Effector CD8-positive, alpha-beta T cell (primary cell): ENCODE results near the gene TPSB2.
"Not testable (repeated sequence)": the region's sequence is repeated elsewhere in the genome, so short reads cannot be mapped to it uniquely, and the experiment has no call there.

Experiments used
- DNase-seq: peaks from one replicate; lab custom pipeline; 2025; lab: John Stamatoyannopoulos, UW
- total RNA-seq, 4 experiments: gene quantifications; one replicate each; lab custom pipeline; 2026; lab: John Stamatoyannopoulos, UW

TPSB2 gene
- 0 reads per million in 4 experiments for total RNA-seq

DNA sequence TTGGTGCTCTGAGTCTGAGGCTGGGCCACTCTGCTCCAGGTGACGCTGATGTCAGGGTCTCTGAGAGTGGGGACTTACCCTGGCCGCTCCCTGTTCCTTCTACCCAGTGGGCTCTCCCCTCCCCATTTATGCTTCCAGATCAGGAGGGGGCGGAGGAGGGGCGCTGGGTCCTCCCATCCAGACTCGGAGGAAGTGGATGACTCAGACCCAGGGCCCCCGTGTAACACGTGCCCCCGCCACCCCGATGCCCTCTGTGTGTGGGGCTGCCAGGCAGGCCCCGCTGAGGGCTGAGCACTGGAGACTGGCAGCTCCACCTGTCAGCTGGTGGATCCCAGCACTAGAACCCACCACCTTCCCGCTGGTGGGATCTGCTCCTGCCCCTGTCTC lies at the start of gene TPSB2:
Gene TPSB2, minus strand, starts transcription at position 101 of the 387 bp plus-strand sequence. CDS start 233 bp downstream, outside the sequence.
- DNase-seq, result not testable (repeated sequence)

DNA sequence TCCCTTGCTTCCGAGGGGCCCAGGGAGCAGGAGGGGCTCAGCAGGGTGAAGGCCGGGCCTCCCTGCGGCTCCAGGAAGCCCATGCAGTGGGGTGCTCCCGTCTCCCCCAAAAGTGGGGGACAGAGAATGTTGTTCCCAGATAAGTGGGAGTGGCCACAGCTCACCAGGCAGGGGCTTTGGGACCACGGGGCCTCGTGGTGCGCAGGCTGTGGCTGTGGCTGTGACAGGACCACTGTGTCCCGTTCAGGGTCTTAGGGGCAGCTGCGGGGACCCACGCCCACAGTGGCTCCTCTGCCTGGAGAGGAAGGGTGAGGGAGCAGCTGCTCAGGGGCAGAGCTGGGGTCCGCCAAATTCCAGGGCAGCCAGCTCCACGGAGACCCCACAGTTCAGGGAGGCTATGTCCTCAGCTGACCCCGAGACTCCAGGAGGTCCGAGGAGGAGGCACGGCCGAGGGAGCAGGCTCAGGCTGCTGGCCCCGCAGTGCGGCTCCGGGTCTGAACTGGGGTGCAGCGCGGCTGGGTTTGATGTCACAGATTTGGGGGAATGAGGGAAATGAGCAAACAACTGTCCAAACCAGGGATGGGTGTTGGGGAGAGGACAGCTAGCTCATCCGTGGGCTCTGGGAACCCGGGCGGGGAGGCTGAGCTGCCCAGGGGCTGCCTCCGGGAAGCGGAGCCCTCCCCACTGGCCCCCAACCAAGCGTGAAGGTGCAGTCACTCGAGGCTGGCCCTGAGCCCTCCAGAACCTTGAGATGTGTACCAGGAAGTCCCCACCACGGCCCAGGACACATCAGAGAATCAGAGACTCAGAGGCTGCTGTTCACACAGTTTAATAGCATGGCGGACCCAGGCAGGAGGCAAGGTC lies 49.3 kb upstream of the TPSB2 start:
- DNase-seq, result no peak

DNA sequence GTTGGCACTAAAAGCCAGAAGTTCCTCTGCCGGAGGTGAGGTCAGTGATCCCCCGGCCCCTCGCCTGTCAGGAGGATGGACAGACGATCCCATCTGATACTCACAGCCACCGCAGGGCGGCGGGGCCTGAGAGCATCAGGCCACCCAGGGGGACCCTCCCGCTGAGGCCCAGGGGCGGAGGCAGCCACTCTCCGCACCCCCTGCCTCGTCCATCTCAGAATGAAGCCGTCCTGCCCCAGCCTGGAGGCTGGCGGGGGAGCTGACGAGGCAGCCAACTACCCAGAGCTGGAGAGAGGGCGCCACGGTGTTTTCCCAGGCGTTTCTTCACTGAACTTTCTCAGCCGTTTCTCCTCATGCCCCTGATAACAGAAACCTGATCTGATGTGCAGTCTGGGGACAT lies 48.5 kb upstream of the TPSB2 start:
- DNase-seq, result no peak

DNA sequence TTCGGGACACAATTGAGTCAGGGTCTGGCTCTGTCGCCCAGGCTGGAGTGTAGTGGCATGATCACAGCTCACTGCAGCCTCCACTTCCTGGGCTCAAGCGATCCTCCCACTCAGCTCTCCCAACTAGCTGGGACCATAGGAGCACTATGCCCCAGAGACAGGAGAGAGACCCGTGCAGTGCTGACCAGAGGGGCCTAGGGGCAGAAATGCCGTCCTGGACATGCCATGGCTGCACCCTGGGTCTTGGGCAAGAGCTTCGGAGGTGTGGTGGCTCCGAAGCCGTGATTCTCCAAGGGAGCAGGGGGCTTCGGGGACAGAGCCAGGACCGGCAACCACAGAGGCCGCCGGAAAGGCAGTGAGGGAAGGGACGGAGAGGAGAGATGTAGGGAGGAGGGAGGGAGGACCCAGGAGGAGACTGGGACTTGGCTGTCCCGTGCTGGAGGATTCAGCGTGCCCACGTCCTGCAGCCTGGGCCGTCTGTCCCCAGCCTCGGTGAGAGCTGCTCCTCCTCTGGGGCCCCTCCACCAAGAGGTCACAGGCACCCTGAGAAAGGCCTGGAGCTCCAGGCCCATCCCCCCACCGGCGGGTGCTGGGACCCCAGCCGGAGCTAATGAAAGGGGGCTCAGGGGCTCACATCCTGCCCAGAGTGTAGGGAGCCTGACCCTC lies 47.8 kb upstream of the TPSB2 start:
- no peak for DNase-seq

DNA sequence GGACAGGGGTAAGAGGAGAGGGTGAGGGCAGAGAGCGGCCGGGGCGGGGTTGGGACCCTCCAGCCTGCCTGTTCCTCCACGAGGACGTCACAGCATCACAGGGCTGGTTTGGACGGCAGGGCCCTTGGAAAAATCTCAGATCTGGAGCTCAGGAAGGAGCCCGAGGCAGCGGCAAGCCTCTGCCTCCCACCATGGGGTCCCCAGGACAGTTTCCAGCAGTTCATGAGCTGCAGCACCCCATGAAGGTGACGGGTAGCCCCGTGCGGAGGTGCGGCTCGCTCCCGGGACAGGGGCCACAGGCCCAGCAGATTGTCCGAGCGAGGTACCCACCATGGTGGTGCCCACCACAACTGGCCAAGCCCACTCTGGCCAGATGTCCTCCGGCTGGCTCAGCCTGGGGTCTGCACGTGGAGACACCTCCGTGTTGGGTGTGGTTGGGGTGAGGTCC lies 47.2 kb upstream of the TPSB2 start:
- DNase-seq, result no peak

DNA sequence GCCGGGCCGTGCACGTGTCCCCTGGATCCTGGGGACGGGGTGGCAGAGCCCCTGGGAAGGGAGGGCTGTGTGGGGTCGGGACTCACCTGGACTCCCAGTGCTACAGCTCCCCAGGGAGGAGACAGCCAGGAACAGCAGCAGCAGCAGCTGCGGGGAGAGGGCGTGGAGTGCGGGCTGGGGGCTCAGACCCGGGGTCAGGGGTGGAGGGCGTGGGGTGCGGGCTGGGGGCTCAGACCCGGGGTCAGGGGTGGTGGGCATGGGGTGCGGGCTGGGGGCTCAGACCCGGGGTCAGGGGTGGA lies 46.5 kb upstream of the TPSB2 start:
- no peak for DNase-seq

DNA sequence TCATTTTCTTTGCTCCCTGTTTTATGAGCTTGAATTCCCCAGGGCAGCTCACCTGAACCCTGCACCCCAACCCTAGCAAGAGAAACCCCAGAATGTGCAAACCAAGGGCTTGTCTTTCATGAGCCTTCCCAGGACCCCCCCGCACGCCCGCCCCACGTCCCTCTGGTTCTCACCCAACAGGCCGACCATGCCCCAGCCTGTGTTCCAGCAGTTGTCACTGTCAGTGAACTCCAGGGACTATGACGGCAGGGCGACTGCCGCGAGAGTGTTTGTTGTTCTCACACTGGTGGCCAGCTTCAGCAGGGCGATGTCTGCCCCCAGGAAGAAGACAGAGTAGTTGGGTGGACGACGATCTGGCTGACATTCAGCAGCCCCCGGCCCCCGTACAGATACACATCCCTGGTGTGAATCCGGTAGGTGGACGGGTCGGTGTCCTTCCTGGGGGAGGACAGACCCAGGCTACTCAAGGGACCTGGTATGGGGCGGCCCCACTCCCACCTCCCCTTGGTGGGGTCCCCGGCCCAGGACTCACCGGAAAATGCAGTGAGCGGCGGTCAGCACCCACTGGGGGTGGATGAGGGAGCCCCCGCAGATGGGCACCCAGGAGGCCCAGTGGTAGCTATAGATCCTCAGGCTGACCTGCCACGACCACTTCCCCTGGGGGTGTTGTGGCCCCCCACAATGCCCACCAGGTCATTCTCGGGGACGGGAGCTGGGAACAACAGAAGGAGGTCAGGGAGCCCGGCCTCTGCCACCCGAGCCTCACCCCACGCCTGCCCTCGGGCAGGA lies 46.0 kb upstream of the TPSB2 start:
- DNase-seq, result no peak

DNA sequence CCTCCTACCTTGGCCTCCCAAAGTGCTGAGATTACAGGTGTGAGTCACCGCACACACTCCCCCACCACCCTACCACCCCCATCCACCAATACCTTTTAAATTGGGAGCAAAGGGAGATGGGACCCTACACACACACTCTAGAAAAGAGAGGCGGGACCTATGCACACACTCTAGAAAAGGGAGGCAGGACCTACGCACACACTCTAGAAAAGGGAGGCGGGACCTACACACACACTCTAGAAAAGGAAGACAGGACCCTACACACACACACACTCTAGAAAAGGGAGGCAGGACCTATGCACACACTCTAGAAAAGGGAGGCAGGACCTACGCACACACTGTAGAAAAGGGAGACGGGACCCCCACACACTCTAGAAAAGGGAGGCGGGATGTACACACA lies 44.8 kb upstream of the TPSB2 start:
- DNase-seq, result no peak

DNA sequence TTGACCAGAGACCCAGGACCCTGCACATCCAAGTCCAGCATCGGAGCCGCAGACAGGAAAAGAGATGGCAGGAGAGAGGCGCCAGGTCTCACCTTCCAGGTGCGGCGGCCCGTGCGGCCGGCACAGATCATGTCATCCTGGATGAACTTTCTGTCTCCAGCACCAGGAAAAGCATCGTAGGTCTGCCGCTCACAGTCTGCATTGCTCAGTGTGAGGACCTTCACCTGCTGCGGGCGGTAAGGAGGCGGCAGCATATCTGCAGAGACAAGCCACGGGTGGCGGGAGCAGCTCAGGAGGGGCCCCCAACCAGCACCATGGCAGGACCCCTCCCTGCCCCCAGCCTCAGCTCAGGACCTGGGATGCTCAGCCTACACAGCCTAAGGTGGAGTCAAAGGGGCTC lies 43.8 kb upstream of the TPSB2 start:
- DNase-seq, result no peak

DNA sequence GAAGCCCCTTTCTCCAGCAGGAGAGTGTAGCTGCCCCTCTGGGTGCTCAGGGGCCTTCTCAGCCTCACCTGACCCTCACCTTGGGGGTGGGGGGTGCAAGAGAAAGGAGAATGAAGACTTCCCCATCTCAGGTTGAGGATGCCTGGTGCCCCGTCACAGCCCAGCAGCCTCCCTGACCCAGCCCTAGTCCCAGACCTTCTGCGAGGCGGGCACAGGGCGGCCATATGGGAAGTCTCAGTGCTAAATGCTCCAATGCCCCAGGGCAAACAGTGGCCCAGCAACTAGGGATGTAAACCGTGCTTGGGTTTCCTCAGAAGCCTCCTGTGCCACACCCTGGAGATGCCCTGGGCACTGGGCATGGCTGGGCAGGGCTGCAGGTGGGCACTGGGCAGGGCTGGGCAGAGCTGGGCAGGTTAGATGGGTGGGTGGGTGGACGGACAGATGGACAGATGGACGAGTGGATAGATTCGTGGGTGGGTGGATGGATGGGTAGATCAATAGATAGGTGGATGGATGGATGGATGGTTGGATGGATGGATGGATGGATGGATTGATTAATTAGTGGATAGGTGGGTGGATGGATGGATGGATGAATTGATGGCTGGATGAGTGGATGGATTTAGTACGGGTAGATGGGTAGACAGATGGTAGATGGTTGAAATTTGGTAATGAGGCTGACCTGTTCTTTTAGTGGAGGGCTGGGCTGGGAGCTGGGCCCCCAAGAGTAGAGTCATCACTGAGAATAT lies 42.6 kb upstream of the TPSB2 start:
- no peak for DNase-seq

DNA sequence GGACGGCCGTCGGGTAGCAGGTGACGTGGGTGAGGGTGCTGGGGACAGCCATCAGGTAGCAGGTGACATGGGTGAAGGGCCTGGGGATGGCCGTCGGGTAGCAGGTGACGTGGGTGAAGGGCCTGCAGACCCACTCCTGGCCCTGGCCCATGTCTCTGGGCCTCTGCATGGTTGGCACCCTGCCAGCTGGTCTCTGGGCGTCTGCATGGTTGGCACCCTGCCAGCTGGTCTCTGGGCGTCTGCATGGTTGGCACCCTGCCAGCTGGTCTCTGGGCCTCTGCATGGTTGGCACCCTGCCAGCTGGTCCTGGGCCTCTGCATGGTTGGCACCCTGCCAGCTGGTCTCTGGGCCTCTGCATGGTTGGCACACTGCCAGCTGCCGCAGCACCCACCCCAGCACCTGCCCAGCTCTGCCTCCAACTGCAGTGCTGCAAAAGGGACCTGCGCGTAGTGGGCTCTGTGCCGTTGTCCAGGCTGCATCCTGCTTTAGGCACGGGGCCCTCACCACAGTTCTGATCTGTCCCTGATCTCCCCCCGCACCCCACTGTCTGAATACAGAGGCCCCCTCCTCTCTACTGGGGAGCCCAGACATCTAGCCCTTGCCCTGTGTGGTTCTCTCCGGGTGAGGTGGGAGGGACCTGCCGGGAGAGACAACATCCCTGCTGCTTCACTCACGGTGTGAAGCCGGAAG lies 41.9 kb upstream of the TPSB2 start:
- peak; percentile 14 for DNase-seq

DNA sequence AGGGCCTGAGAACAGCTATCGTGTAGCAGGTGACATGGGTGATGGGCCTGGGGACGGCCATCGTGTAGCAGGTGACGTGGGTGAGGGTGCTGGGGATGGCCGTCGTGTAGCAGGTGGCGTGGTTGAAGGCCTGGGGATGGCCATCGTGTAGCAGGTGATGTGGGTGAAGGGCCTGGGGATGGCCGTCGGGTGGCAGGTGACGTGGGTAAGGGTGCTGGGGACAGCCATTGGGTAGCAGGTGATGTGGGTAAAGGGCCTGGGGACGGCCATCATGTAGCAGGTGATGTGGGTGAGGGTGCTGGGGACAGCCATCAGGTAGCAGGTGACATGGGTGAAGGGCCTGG lies 41.4 kb upstream of the TPSB2 start:
- no peak for DNase-seq

DNA sequence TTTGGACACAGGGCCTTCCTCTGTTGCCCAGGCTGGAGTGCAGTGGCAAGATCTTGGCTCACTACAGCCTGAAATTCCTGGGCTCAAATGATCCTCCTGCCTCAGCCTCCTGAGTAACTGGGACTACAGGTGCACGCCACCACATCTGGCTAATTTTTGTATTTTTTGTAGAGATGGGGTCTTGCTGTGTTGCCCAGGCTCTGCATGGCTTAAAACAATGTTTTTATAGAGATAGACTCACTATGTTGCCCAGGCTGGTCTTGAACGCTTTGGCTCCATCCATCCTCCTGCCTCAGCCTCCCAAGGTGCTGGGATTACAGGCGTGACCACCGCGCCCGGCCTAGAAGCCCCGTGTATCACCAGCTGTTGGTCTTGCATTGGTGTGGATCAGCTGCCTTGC lies 39.4 kb upstream of the TPSB2 start:
- not testable (repeated sequence) for DNase-seq

DNA sequence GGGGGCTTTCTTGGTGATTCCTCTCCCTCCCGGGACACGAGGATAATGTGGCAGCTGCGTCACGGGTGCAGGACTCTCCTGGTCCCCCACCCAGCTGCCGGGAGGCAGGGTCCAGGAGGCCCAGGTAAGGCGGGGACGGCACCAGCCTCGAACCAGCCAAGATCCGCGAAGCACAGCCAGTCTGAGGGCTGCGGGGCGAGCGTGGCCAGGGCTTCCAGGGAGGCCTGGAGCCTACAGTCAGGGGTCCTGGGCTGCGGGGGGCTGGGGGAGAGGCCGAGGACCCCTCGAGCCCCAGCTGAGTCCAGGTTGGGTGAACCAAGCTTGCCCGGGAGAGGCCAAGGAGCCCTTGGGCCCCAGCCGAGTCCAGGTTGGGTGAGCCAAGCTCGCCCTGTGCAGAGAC lies 35.8 kb upstream of the TPSB2 start:
- no peak for DNase-seq

DNA sequence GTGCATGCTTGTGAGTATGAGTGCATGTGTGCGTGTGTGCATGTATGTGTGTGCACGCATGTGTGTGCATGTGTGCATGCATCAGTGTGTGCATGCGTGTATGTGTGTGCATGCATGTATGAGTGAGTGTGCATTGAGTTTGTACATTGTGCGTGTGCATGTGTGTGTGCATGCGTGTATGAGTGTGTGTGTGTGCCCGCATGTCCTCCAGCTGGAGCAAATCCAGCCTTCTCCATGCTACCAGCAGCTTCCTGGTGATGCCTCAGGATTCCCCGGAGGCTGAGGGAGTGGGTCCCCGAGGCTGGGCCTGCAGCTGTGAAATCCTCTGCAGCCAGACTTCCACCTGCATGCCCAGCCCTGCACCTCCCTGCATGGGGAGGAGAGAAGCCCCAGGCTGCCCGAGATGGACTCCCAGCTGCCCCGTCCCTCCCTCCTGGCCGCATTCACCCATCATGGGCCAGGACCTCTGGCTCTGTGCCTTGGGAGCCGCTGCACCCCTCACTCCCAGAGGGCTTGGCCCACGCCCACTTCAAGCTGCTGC lies 35.2 kb upstream of the TPSB2 start:
- no peak for DNase-seq

DNA sequence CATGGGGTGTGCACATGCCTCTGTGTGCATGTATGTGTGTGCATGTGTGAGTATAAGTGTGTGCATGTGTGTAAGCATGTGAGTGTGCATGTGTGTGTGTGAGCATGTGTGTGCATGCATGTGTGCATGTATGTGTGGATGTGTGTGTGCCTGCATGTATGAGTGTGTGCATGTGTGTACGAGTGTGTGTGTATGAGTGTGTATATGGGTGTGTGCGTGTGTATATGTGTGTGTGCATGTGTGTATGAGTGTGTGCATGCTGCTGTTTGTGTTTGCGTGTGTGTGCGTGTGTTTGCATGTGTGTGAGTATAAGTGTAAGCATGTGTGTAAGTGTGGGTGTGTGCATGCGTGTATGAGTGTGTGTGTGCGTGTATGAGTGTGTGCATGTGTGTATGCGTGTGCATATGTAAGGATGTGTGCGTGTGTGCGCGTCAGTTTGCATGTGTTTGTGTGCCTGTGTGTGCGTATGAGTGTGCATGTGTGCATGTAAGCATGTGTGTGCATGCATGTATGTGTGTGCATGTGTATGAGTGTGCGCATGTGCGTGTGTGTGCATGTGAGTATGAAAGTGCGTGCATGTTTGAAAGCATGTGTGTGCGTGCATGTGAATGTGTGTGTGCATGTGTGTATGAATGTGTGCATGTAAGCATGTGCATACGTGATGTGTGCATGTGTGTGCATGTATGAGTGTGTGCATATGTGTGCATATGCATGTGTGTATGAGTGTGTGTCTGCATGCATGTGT lies 34.5 kb upstream of the TPSB2 start:
- no peak for DNase-seq

DNA sequence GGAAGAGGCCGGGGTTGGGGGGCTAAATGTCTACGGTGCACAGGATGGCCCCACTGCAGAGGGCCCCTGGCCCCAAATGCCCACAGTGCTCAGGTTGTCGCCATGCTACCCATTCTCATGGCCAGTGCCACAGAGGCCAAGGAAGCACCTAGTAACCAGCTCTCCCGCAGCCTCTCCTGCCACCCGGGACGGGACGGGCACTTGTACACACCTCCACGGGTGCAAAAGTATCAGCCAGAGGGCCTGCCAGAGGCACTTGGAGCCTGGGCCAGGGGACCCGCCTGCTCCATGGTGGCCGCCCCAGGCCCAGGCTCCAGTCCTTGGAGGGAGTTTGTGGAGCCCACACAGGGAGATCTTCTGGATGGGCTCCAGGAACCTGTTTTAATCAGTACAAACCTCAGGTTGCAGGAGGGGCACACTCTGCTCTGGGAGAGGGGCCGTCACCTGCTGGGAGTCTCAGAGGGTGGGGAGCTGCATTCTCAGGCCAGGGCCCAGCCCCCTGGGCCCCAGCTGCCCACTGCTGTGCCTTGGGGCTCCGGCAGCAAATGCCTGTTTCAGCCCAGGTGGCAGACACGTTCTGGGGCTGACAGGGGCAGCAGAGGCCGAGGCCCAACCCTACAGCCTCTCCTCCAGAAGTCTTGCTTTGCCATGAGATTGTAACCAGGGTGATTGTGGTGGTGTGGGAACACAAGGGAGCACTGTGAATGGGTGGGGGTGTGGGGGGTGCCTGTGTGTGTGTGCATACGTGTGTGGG lies 33.8 kb upstream of the TPSB2 start:
- DNase-seq, result no peak

DNA sequence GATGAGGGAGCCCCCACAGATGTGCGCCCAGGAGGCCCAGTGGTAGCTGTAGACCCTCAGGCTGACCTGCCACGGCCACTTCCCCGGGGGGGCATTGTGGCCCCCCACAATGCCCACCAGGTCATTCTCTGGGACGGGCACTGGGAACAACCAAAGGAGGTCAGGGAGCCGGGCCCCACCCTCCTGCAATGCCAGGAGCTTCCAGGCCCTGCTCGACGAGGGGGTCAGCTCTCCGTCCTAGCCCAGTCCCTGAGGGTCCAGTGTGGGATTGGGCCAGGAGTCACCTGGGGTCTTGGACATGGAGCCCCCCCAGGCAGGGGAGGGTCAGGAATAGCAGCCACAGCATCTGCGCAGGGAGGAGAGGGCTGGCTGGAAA lies 32.9 kb upstream of the TPSB2 start:
- no peak for DNase-seq

DNA sequence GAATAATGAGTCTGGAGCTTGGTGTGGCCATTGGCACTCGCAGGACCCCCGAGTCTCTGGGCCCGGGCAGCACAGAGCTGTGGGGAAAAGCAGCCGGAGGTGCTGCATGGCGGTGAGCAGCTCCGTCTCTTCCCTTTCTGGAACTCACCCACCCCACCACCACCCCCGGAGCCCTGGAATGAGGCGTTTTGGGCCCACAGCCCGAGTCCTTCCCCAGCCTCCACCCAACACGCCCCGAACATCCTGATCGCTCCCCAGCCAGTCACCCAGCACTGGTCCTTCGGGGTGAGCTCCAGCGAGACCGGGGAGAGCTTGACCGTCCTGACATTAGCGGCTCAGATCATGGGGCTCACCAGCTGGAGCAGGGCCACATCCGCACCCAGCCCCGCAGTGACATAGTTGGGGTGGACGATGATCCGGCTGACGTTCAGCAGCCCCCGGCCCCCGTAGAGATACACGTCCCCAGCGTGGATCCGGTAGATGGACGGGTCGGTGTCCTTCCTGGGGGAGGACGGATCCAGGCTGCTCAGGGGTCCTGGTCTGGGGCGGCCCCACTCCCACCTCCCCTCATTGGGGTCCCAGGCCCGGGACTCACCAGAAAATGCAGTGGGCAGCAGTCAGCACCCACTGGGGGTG lies 32.3 kb upstream of the TPSB2 start:
- DNase-seq, result no peak
